Measurements from ENCODE around the gene RPA1. TPM values are rescaled to one million over a fixed set of nuclear protein-coding genes. Genes with fewer than 3 reads are reported as not detected.

The RPA1 gene
- total and polyA plus RNA-seq, 10 of the 15 experiments (the other 5 are each of a cell fraction or from before 2014, with no cell fraction given), result 35.9 to 198 (median 71.2) TPM

GRCh38 chr17:1916316-1916715 is 86.5 kb downstream of the RPA1 start:
- ChIA-PET CTCF (interaction anchor here (0.6 to 0.7 kb wide), 2 partner anchors 57 to 154 kb away, joined by 3 read pairs; no protein-coding TSS in a partner anchor), POLR2A (no interaction called here), SMC1A (ENCODE audit: uncharacterized antibody, unreplicated experiment) (no interaction called here), RAD21 (ENCODE audit: unreplicated experiment) (no interaction called here)
- Histone ChIP-seq H4K20me1 (ENCODE audit: control insufficient read depth, insufficient read depth) (no peaks in the 10 kb centered on the region), H3K27ac (ENCODE audit: control insufficient read depth, insufficient read depth) (no peak overlapping the region), H3K4me3 (no peak overlapping the region), H3K27me3 (replicated peaks in 1 of 2; ENCODE audit: control insufficient read depth in 2 of 2, insufficient read depth in 2 of 2, low read length in 1 of 2) (no peaks in the 10 kb centered on the region; a peak in 2 of 4 replicates), H3K9me3 (replicated peaks; ENCODE audit: control insufficient read depth, insufficient read depth, low read length) (no peaks in the 10 kb centered on the region), H3K9ac (ENCODE audit: control insufficient read depth, insufficient read depth, low read length) (no peak overlapping the region), H3K79me2 (ENCODE audit: control insufficient read depth, insufficient read depth, low read length) (no peaks in the 10 kb centered on the region), H3K4me1 (ENCODE audit: control insufficient read depth, insufficient read depth, low read length) (no peaks in the 10 kb centered on the region), H3K4me2 (ENCODE audit: control insufficient read depth, insufficient read depth) (no peak overlapping the region), H3K36me3 (ENCODE audit: control insufficient read depth in 2 of 2, insufficient read depth in 2 of 2, low read length in 1 of 2) (no peaks in the 10 kb centered on the region), H2AFZ (ENCODE audit: control insufficient read depth, low read depth, low read length) (no peak overlapping the region)
- FAIRE-seq, result no peak
- in situ Hi-C loops (cut with MboI), result loop anchor here (25.0 kb wide), 1 partner anchor 96 kb away; no protein-coding TSS in a partner anchor
- DNase-seq (ENCODE audit: low read depth, low spot score), result no peak
- 64% methylated on average over 14 of the region's 14 CpGs for WGBS (ENCODE audit: insufficient coverage, insufficient replicate concordance, low lambda C conversion rate, missing lambda C conversion rate)
- no TSS peak for BruUV-seq (replicated peaks)
- ATAC-seq, result no peak
- intact Hi-C loops (cut with micrococcal nuclease; ENCODE audit: unreplicated experiment), result no loop called here
- no peak for TF ChIP-seq GATAD2B (conservative IDR thresholded peaks at IDR 0.05; ENCODE audit: low read depth)
- no peak for TF ChIP-seq MAX (IDR thresholded peaks at IDR 0.05; ENCODE audit: low read depth, low read length)
- no peak for TF ChIP-seq ZNF217 (IDR thresholded peaks at IDR 0.05)
- TF ChIP-seq NFYA (IDR thresholded peaks at IDR 0.05; ENCODE audit: borderline replicate concordance, low read depth, low read length), result no peak
- no peak for TF ChIP-seq ZBTB4 (CRISPR knock-in tag; IDR thresholded peaks at IDR 0.05)
- TF ChIP-seq FOXM1 (IDR thresholded peaks at IDR 0.05; ENCODE audit: low read depth, low read length), result no peak
- no peak for TF ChIP-seq BCL11A (IDR thresholded peaks at IDR 0.05; ENCODE audit: low read depth, low read length)
- no peak for TF ChIP-seq FOS (IDR thresholded peaks at IDR 0.05; ENCODE audit: borderline replicate concordance, extremely low read depth, insufficient read length)
